Measurements from ENCODE around the gene PEX12. TPM values are rescaled to one million over a fixed set of nuclear protein-coding genes. Genes with fewer than 3 reads are reported as not detected.

PEX12 gene
- total RNA-seq, 2 donors from 2014 or later = 8.7 to 8.9 TPM

- no peak overlapping the region for H3K4me3 ChIP-seq
- TF ChIP-seq CTCF (IDR thresholded peaks at IDR 0.05) = no peak
- no peak for DNase-seq (ENCODE audit: low spot score)
- H3K27ac ChIP-seq = no peak overlapping the region
- no peaks in the 10 kb centered on the region for H3K4me1 ChIP-seq
- H3K36me3 ChIP-seq = peaks cover 51% of the 10 kb centered on the region
- no peaks in the 10 kb centered on the region for H3K27me3 ChIP-seq
- no peaks in the 10 kb centered on the region for H3K9me3 ChIP-seq
Measured at GRCh38 chr17:35605678-35606077, 27.3 kb upstream of the PEX12 start.

GRCh38 chr17:35603674-35604073 is 25.3 kb upstream of the PEX12 start:
- peaks cover 46% of the 10 kb centered on the region for H3K36me3 ChIP-seq
- no peak for DNase-seq (ENCODE audit: low spot score)
- H3K27ac ChIP-seq = no peak overlapping the region

GRCh38 chr17:35597604-35598003 is 19.2 kb upstream of the PEX12 start:
- no peaks in the 10 kb centered on the region for H3K9me3 ChIP-seq
- DNase-seq (ENCODE audit: low spot score) = no peak
- H3K4me3 ChIP-seq = no peak overlapping the region
- H3K27me3 ChIP-seq = no peaks in the 10 kb centered on the region
- no peak overlapping the region for H3K27ac ChIP-seq
- peaks cover 65% of the 10 kb centered on the region for H3K36me3 ChIP-seq
- H3K4me1 ChIP-seq = peaks cover 0 to 4% of the 10 kb centered on the region in 2 donors
- TF ChIP-seq CTCF (IDR thresholded peaks at IDR 0.05) = no peak

More at GRCh38 chr17:35603674-35604073, 25.3 kb upstream of the PEX12 start:
- Histone ChIP-seq H3K4me1 (peaks cover 0 to 3% of the 10 kb centered on the region in 2 donors), H3K9me3 (no peaks in the 10 kb centered on the region), H3K4me3 (no peak overlapping the region), H3K27me3 (no peaks in the 10 kb centered on the region)
- no peak for TF ChIP-seq CTCF (IDR thresholded peaks at IDR 0.05)

- Histone ChIP-seq H3K36me3 (peaks cover 64% of the 10 kb centered on the region), H3K27me3 (no peaks in the 10 kb centered on the region), H3K27ac (no peak overlapping the region), H3K9me3 (no peaks in the 10 kb centered on the region), H3K4me3 (no peak overlapping the region), H3K4me1 (peaks cover 0 to 6% of the 10 kb centered on the region in 2 donors)
- DNase-seq (ENCODE audit: low spot score) = no peak
- no peak for TF ChIP-seq CTCF (IDR thresholded peaks at IDR 0.05)
Measured at GRCh38 chr17:35596530-35597233, 18.3 kb upstream of the PEX12 start.

- Histone ChIP-seq H3K27me3 (no peaks in the 10 kb centered on the region), H3K4me1 (peaks cover 0 to 12% of the 10 kb centered on the region in 2 donors), H3K9me3 (no peaks in the 10 kb centered on the region), H3K4me3 (no peak overlapping the region), H3K36me3 (peaks cover 58% of the 10 kb centered on the region), H3K27ac (no peak overlapping the region)
- DNase-seq (ENCODE audit: low spot score) = no peak
- no peak for TF ChIP-seq CTCF (IDR thresholded peaks at IDR 0.05)
Measured at GRCh38 chr17:35596072-35596471, 17.7 kb upstream of the PEX12 start.
